Keratinocyte (primary cell): ENCODE measurements around the gene IL1RL2.

Experiments
- EZH2 ChIP-seq: IDR thresholded peaks from one replicate; pipeline ENCODE4 v1.6.1; 2012; ENCODE audit warnings: inconsistent platforms, mild to moderate bottlenecking, low read length, moderate library complexity
- TF ChIP-seq, protein P1 (sequence below), 3 experiments: IDR thresholded peaks in 1 of 3; conservative IDR thresholded peaks in 1 of 3; optimal IDR thresholded peaks in 1 of 3; 2 replicates in 2 of 3; 3 replicates in 1 of 3; pipeline versions ENCODE3 to v1.5.1; 2011; ENCODE audit warnings: low read length in 3 of 3, mild to moderate bottlenecking in 3 of 3, moderate library complexity in 2 of 3, control low read depth in 1 of 3, inconsistent platforms in 1 of 3; ENCODE audit not compliant: insufficient read depth in 2 of 3; ENCODE audit errors: extremely low read depth in 1 of 3

DNA sequence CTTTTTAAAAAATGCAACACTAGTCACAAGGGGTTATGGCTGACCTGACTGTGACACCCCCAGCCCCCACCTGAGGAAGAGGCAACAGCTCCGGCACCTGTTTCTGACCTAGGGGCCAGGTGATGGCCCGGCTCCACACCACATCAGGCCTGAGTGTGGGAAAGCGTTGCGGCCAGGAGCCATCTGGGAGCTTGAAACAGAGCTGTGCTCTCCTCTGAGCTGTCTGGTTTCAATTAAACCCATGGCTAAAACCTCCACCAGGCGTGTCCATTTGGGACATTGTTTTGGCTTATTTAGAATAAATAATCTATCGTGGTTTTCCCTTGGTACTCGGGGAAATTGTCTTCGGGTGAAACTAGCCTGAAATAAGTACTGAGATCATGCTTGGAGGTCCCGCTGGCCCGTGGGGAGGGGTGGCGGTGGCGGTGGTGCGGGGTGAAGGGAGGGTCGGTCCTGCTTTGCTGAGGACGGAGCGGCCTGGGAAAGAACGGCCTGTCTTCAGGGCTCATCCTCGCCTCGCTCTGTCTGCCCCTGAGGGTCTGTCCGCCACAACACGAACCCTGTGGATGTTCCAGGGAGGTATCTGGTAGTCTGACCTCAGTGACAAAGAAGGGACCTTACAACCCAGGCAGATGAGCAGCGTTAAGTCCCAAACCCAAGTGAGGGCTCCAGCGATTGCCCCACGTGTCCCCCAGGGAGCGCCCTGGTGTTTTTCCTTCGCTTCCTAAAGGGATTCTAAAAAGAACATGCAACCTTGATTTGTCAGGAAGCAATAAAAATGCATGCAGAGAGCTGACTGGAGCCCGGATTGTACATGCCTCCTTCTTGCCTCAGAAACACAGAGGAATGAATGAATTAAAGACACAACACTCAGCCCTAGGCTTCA is 58.7 kb downstream of the IL1RL2 start:
- TF ChIP-seq, protein P1, sequence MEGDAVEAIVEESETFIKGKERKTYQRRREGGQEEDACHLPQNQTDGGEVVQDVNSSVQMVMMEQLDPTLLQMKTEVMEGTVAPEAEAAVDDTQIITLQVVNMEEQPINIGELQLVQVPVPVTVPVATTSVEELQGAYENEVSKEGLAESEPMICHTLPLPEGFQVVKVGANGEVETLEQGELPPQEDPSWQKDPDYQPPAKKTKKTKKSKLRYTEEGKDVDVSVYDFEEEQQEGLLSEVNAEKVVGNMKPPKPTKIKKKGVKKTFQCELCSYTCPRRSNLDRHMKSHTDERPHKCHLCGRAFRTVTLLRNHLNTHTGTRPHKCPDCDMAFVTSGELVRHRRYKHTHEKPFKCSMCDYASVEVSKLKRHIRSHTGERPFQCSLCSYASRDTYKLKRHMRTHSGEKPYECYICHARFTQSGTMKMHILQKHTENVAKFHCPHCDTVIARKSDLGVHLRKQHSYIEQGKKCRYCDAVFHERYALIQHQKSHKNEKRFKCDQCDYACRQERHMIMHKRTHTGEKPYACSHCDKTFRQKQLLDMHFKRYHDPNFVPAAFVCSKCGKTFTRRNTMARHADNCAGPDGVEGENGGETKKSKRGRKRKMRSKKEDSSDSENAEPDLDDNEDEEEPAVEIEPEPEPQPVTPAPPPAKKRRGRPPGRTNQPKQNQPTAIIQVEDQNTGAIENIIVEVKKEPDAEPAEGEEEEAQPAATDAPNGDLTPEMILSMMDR (optimal IDR thresholded peaks at IDR 0.05 in 1 of 3, IDR thresholded peaks at IDR 0.05 in 1 of 3, conservative IDR thresholded peaks at IDR 0.05 in 1 of 3; ENCODE audit: extremely low read depth in 1 of 3, insufficient read depth in 2 of 3, low read length in 3 of 3), result no peak
- no peak for TF ChIP-seq EZH2
